ENCODE data around the gene SCG3.

GRCh38 chr15:51708013-51708412 lies 26.7 kb downstream of the SCG3 start:
- TF ChIP-seq CTCF (IDR thresholded peaks at IDR 0.05): no peak
- TF ChIP-seq POLR2AphosphoS5 (IDR thresholded peaks at IDR 0.05; ENCODE audit: insufficient read depth in 1 of 2, low read depth in 1 of 2): no peak

All from vagina (tissue), 2 donors.